HL-60 (cell line): ENCODE measurements around the gene COL21A1.

Experiments
- GABPA ChIP-seq: IDR thresholded peaks from 2 replicates; pipeline ENCODE4 v1.6.1; 2012; ENCODE audit warnings: low read depth
- POLR2AphosphoS5 ChIP-seq: IDR thresholded peaks from 2 replicates; pipeline ENCODE4 v1.6.1; 2012; ENCODE audit warnings: low read depth
- TF ChIP-seq, protein P1 (sequence below): IDR thresholded peaks from 2 replicates; pipeline ENCODE4 v1.6.1; 2012; ENCODE audit warnings: low read depth; ENCODE audit not compliant: insufficient replicate concordance
- TF ChIP-seq, protein P2 (sequence below): IDR thresholded peaks from one replicate; pipeline ENCODE4 v1.5.1; 2011; ENCODE audit warnings: low read length, control low read depth, inconsistent platforms; ENCODE audit not compliant: insufficient read depth

DNA sequence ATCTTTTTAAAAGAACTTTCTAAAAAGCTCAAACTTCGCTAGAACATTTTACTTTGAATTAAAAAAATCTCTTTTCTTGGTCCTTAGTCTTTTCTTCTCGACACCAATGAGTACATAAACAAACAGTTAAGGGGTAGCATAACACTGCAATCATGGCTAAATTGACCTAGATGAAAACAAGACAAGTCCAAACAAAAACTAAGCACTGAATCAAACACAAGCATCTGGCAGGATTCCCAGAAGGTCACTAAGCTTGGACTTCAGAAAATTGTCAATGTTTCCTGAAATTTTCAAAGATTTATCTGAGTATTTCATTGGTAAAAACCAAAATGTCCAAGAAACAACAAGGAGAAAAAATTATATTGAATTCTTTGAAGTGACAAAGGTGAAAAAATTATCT lies 5.0 kb downstream of the COL21A1 start:
- TF ChIP-seq, protein P1, sequence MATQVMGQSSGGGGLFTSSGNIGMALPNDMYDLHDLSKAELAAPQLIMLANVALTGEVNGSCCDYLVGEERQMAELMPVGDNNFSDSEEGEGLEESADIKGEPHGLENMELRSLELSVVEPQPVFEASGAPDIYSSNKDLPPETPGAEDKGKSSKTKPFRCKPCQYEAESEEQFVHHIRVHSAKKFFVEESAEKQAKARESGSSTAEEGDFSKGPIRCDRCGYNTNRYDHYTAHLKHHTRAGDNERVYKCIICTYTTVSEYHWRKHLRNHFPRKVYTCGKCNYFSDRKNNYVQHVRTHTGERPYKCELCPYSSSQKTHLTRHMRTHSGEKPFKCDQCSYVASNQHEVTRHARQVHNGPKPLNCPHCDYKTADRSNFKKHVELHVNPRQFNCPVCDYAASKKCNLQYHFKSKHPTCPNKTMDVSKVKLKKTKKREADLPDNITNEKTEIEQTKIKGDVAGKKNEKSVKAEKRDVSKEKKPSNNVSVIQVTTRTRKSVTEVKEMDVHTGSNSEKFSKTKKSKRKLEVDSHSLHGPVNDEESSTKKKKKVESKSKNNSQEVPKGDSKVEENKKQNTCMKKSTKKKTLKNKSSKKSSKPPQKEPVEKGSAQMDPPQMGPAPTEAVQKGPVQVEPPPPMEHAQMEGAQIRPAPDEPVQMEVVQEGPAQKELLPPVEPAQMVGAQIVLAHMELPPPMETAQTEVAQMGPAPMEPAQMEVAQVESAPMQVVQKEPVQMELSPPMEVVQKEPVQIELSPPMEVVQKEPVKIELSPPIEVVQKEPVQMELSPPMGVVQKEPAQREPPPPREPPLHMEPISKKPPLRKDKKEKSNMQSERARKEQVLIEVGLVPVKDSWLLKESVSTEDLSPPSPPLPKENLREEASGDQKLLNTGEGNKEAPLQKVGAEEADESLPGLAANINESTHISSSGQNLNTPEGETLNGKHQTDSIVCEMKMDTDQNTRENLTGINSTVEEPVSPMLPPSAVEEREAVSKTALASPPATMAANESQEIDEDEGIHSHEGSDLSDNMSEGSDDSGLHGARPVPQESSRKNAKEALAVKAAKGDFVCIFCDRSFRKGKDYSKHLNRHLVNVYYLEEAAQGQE: no peak
- TF ChIP-seq, protein P2, sequence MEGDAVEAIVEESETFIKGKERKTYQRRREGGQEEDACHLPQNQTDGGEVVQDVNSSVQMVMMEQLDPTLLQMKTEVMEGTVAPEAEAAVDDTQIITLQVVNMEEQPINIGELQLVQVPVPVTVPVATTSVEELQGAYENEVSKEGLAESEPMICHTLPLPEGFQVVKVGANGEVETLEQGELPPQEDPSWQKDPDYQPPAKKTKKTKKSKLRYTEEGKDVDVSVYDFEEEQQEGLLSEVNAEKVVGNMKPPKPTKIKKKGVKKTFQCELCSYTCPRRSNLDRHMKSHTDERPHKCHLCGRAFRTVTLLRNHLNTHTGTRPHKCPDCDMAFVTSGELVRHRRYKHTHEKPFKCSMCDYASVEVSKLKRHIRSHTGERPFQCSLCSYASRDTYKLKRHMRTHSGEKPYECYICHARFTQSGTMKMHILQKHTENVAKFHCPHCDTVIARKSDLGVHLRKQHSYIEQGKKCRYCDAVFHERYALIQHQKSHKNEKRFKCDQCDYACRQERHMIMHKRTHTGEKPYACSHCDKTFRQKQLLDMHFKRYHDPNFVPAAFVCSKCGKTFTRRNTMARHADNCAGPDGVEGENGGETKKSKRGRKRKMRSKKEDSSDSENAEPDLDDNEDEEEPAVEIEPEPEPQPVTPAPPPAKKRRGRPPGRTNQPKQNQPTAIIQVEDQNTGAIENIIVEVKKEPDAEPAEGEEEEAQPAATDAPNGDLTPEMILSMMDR: no peak
- TF ChIP-seq GABPA: no peak
- no peak for TF ChIP-seq POLR2AphosphoS5
